ENCODE measurements around the gene RPS17.
"Not testable (repeated sequence)": the region's sequence is repeated elsewhere in the genome, so short reads cannot be mapped to it uniquely, and the experiment has no call there.

The RPS17 gene

GRCh38 chr15:82538961-82539690, 1.1 kb downstream of the RPS17 start:
- TF ChIP-seq CTCF (IDR thresholded peaks at IDR 0.05; ENCODE audit: low read depth, low read length, missing control alignments), result no peak
- H3K4me3 ChIP-seq (ENCODE audit: low read depth, low read length), result peak overlapping the region; percentile 95
- no peak for DNase-seq (ENCODE audit: low read depth)

GRCh38 chr15:82537351-82537908, 2.8 kb downstream of the RPS17 start:
- no peak for DNase-seq (ENCODE audit: low read depth)
- no peak for TF ChIP-seq CTCF (IDR thresholded peaks at IDR 0.05; ENCODE audit: low read depth, low read length, missing control alignments)
- H3K4me3 ChIP-seq (ENCODE audit: low read depth, low read length), result peak overlapping the region; percentile 95

- DNase-seq (ENCODE audit: low read depth), result no peak
- no peak for TF ChIP-seq CTCF (IDR thresholded peaks at IDR 0.05; ENCODE audit: low read depth, low read length, missing control alignments)
- no peak overlapping the region for H3K4me3 ChIP-seq (ENCODE audit: low read depth, low read length)
Observed at GRCh38 chr15:82536409-82537350, 3.6 kb downstream of the RPS17 start.

- DNase-seq (ENCODE audit: low read depth), result no peak
- H3K4me3 ChIP-seq (ENCODE audit: low read depth, low read length), result no peak overlapping the region
- TF ChIP-seq CTCF (IDR thresholded peaks at IDR 0.05; ENCODE audit: low read depth, low read length, missing control alignments), result no peak
Observed at GRCh38 chr15:82535566-82536408, 4.5 kb downstream of the RPS17 start.

- not testable (repeated sequence) for H3K4me3 ChIP-seq (ENCODE audit: low read depth, low read length); DNase-seq (ENCODE audit: low read depth)
Observed at GRCh38 chr15:82535151-82535550, 5.1 kb downstream of the RPS17 start.

GRCh38 chr15:82534457-82534861, 5.8 kb downstream of the RPS17 start:
- not testable (repeated sequence) for H3K4me3 ChIP-seq (ENCODE audit: low read depth, low read length); DNase-seq (ENCODE audit: low read depth)

GRCh38 chr15:82533801-82534200, 6.5 kb downstream of the RPS17 start:
- DNase-seq (ENCODE audit: low read depth), result no peak
- TF ChIP-seq CTCF (IDR thresholded peaks at IDR 0.05; ENCODE audit: low read depth, low read length, missing control alignments), result no peak
- H3K4me3 ChIP-seq (ENCODE audit: low read depth, low read length), result no peak overlapping the region

All from GM12864 (cell line).